GM19035 (cell line): Measurements from ENCODE around the gene BACE1.
"Not testable (repeated sequence)": the region's sequence is repeated elsewhere in the genome, so short reads cannot be mapped to it uniquely, and the experiment has no call there.

ENCODE experiments used
- ATAC-seq: cut with Tn5 transposase; IDR thresholded peaks from one replicate; pipeline ENCODE4 v1.9.1; 2021; ENCODE audit not compliant: unreplicated experiment

Gene BACE1

DNA sequence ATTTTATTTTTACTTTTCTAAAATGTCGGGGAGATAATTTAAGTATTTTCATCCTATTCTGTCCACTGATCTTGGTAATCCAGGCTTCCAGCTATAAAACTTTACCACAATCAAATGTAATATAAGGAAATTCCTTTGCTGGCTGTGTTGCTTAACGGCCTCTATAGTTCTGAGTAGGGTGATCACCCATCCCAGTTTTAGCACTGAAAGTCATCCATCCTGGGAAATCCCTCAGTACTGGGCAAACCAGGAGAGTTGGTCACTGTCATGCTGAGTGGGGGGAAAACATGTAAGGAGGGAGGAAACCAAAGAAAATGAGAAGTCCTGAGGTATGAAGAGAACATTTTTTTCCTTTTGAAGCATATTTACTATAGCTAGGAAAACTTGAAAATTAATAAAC lies 37.7 kb downstream of the BACE1 start:
- no peak for ATAC-seq

DNA sequence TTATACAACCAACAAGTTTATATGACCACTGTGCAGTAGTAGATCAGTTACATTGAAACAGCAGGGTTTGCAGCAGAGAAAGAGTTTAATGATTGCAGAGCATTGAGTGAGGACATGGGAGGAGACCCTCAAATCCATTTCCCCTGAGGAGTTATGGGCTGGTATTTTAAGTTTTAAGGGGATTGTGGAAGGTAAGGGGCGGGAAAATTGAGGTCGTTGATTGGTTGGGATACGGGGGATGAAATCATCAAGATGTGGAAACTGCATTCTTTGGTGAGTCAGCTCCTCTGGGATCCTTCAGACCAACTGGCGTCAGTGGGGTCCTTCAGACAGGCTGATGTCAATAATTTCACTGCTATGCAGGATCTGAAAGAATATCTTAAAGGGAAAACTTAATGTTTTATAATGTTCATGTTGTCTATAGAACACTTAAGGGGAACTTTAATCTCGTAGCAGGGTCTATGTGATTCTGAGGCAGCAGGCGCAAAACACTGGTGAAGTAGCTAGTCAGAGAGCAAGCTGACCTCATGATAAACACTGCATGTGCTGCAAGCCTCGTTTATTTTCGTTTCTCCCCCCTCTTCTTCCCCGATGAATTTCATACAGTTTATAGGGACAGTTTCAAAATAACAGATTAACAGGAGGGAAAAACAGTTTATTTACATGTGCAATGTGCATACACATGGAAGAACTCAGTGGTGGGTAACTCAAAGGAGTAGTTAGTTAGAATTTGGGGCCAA lies 42.3 kb downstream of the BACE1 start:
- ATAC-seq = no peak

DNA sequence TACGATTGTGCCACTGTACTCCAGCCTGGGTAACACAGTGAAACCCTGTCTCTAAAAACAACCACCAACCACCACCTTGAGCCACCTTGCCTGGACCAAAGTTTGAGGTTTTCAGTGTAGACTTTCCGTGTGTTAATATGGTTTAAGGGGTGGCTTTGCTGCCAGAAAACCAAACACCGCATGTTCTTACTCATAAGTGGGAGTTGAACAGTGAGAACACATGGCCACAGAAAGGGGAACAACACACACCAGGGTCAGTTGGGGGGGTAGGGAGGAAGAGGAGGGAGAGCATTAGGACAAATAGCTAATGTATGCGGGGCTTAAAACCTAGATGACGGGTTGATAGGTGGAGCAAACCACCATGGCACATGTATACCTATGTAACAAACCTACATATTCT lies 43.9 kb downstream of the BACE1 start:
- not testable (repeated sequence) for ATAC-seq

DNA sequence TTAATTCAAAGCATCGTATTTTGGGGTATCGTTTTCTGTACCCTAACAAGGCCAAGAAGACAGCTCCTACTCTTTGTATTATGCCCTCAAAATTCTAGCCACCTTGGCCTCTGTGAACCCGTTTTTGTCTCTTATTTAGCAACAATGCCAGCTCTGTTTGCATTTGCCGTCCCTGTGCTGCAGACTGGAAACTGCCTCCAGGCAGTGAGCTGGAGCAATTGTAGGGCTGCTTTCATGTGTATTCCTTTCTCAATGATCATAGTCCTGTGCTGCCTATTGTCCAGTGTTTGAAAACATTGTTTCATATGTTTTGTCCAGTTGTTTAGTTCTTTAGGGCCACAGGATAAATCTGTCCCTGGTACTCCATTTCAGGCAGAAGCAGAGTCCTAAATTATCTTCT lies 44.8 kb downstream of the BACE1 start:
- ATAC-seq = no peak

DNA sequence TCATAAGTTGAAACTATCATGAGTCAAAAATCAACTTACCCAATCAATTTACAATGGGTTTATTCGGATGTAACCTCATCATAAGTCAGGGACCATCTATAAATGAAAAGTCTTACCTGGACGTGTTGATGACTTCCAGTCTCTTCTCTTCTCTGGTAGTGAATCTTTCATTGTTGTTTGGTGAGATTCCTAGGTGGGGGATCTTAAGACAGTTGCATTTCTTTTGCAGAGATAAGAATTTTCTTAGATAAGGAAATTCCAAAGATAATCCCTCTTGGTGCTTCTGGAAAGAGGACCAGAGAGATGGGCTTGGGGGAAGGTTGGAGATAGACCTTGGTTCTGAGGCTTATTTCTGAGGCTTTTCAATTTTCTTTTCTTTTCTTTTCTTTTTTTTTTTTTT lies 46.2 kb downstream of the BACE1 start:
- ATAC-seq = no peak

DNA sequence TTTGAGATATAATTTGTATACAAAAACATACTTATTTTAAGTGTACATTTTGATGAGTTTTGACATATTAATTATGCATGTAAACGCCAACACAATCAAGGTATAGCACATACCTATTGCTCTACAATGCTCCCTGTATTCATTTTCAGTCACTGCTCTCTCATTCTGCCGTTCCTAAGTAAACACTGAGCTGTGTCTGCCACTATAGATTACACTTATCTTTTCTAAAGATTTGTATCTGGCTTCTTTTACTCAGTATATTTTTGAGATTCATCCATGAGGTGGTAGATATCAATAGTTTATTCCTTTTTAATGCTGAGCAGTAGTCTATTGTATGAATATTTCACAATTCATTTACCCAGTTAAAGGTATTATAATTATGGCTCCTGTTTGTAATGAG lies 50.3 kb downstream of the BACE1 start:
- ATAC-seq = no peak

DNA sequence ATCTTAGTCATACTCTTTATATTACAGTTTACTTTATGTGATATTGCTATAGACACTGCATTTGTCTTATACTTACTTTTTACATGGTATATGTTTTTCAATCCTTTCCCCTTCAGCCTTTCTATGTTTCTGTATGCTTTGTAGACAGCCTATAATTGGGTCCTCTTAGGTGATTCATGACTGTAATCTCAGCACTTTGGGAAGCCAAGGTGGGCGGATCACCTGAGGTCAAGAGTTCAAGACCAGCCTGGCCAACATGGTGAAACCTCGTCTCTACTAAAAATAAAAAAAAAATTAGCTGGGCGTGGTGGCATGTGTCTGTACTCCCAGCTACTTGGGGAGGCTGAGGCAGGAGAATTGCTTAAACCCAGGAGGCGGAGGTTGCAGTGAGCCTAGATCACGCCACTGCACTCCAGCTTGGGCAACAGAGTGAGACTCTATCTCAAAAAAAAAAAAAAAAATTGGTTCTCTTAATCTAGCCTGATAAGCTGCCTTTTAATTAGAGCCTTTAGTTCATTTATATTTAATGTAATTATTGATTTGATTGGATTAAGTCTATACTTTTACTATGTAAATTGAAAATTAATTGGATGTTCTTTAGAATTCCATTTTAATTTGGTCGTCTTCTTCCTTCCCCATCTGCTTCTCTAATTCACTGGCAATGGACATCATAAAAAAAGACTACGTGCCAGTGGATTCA lies 51.3 kb downstream of the BACE1 start:
- not testable (repeated sequence) for ATAC-seq

DNA sequence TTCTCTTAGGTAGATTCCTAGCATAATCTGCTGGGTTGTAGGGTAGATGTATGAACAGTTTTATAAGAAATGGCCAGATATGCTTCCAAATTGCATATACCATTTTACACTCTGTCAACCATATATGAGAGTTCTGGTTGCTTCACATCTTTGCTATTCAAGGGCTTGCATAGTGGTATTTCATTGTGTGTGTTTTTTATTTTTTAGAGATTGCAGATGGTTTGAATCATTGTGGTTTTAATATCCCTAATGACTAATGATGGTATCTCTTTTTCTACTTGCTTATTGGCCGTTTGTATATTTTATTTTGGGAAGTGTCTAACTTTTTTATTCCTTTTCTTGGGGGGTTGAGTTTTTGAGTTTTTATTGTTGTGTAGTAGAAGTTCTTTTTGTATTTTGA lies 56.6 kb downstream of the BACE1 start:
- ATAC-seq = no peak

DNA sequence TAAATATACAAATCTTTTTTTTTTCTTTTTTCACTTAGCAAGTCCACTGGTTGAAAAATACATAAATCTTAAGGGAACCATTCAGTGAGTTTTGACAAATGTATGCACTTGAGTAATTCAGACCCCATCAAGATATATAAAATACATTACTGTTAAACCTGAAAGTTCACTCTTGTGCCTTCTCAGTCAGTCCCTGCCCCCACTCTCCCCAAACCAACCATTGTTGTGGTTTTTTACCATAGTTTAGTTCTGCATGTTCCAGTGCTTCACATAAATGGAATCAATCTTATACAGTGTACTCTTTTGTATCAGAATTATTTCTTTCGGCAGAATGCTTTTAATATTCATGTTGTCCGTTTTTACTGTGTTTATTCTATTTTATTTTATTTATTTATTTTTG lies 57.5 kb downstream of the BACE1 start:
- ATAC-seq = no peak

DNA sequence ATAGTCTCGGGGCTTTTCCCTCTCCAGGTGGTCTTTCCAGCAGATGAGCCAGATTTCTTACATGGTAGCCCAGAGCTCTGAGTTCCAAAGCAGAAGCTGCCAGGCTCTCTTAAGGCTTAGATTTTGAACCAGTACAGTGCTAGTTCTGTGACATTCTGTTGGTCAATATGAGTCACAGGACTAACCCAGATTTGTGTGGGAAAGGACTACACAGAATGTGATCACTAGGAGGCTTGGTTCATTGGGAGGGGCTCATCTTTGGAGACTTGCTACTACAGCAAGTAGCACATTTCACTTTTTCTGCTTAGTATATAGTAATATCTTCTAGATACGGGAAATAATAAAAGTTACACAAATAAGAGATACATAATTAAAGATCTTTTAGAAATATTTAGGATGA lies 59.5 kb downstream of the BACE1 start:
- no peak for ATAC-seq

DNA sequence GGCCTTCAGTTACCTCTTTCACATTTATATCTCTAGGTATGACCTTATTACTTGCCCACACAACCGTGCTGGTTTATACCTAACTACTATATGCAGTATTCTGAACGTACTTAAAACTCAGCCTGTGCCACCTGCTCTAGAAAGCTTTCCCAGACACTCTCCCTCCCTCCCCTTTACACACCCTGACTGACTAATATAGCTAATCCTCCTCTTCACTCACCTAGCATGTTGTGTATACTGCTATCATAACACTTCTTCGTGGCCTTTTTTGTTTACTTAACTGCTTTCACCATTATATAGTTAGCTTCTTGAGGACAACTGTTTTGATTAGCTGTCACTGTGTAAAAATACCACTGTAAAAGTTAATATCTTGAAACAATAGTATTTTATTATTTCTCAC lies 60.1 kb downstream of the BACE1 start:
- ATAC-seq = no peak

DNA sequence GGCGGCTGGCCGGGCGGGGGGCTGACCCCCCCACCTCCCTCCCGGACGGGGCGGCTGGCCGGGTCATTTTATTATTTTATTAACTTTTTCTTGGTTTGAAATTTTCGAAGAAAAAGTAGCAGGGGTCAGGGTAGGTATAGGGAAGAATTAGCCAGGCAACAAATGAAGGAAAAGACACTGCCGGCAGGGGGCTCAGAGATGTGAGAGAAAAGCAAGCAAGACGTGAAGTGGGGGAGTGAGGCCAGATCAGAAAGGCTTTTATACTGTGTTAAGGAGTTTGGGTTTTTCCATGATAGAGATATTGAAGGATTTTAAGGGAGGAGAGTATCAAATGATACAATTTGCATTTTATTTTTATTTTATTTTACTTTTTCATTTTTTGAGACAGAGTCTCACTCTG lies 64.5 kb downstream of the BACE1 start:
- no peak for ATAC-seq

DNA sequence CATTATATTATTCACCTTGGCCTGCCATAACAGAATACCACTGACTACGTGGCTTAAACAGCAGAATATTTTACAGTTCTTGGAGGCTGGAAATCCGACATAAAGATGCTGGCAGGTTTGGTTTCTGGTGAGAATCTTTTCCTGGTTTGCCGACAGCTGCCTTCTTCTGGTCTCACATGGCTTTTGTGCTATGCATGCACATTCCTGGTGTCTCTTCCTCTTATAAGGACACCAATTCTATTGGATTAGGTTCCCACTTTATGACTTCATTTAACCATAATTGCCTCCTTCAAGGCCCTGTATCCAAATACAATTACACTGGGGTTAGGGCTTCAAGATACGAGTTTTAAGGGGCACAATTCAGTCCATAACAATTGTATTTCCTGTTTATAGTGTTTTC lies 66.5 kb downstream of the BACE1 start:
- ATAC-seq = no peak

DNA sequence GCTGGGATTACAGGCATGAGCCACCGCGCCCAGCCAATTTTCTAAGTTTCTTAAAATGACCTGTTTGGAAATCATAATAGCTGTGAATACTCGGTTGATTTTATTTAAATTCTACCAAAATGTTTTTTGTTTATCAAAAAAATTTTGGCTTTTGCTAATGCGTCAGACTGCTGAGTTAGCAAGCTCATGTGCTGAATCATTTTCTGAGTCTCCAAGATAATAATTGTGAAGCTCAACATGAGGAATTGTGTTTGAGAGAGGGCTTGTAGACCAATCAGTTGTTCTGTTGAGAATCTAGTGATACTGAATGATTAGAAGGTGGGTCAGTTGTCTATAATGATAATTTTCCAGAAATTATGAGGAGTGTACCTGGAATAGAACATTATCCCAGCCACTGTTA lies 67.7 kb downstream of the BACE1 start:
- no peak for ATAC-seq

DNA sequence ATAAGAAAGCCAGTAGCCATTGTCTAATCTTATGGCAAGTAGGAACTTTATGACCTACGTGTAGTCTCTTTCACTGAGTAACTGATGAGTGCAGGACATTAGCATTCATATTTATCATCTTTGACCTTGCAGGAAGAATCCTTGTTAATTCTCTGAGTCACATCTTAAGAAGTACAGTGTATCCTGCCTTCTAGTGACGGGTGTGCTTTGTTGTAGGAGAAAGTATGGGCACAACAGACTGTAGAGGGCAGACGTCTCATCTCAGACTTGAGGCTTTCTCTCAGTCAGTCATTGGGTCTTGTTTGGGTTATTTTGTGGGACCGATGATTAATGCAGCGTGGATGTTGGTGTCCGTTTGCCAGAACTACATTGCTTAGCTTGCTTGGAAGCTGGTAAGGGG lies 76.8 kb downstream of the BACE1 start:
- ATAC-seq = no peak

DNA sequence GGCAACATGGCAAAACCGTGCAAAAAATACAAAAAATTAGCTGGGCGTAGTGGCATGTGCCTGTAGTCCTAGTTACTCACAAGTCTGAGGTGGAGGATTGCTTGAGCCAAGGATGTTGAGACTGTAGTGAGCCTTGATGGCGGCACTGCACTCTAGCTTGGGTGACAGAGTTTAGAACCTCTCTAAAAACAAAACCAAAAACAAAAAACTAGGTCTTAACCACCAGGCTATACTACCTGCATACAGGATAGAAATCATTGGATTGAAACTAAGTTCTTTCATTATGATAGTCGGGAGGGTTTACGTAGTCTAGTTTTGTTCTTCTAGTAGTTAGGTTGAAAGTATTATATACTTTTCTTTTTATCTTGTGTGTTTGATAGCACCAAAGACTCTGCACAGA lies 77.8 kb downstream of the BACE1 start:
- no peak for ATAC-seq
